Measurements from ENCODE around the gene KRT24.

Gene KRT24

DNA sequence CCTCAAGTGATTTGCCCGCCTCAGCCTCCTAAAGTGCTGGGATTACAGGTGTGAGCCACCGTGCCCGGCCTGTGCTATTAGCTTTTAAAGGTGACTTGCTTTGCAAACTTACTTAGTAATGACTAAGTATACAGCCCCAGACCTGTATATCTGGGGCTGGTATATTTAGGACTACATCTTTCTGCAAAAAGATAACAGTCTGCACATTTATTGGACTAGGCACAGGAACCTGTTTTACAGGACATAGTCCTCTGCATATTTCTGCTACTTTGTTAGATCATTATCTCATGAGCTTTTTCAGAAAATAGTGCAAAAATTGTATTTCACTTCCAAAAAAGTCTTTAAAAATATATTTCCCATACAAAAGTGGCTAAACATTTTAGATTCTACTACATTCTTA lies 1.3 kb downstream of the KRT24 start:
- Histone ChIP-seq H4K20me1 (ENCODE audit: insufficient read depth) (no peaks in the 10 kb centered on the region), H3K4me3 (IDR thresholded peaks at IDR 0.05; ENCODE audit: insufficient read depth, low read depth, low read length) (no peak overlapping the region), H3K4me1 (ENCODE audit: low read depth, poor library complexity, severe bottlenecking) (no peaks in the 10 kb centered on the region), H3K9ac (no peak overlapping the region), H3K79me2 (ENCODE audit: insufficient read depth, low read depth) (no peaks in the 10 kb centered on the region), H2AFZ (ENCODE audit: low read depth) (no peak overlapping the region), H3K4me2 (no peak overlapping the region), H3K27me3 (ENCODE audit: insufficient read depth, low read depth) (no peaks in the 10 kb centered on the region), H3K36me3 (ENCODE audit: insufficient read depth) (no peaks in the 10 kb centered on the region), H3K27ac (no peak overlapping the region)
- TF ChIP-seq, protein P1, sequence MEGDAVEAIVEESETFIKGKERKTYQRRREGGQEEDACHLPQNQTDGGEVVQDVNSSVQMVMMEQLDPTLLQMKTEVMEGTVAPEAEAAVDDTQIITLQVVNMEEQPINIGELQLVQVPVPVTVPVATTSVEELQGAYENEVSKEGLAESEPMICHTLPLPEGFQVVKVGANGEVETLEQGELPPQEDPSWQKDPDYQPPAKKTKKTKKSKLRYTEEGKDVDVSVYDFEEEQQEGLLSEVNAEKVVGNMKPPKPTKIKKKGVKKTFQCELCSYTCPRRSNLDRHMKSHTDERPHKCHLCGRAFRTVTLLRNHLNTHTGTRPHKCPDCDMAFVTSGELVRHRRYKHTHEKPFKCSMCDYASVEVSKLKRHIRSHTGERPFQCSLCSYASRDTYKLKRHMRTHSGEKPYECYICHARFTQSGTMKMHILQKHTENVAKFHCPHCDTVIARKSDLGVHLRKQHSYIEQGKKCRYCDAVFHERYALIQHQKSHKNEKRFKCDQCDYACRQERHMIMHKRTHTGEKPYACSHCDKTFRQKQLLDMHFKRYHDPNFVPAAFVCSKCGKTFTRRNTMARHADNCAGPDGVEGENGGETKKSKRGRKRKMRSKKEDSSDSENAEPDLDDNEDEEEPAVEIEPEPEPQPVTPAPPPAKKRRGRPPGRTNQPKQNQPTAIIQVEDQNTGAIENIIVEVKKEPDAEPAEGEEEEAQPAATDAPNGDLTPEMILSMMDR (conservative IDR thresholded peaks at IDR 0.05; ENCODE audit: low read depth, low read length), result no peak

GRCh38 chr17:40699853-40700252 lies 3.7 kb downstream of the KRT24 start:
- no peaks in the 10 kb centered on the region for H3K79me2 ChIP-seq (ENCODE audit: insufficient read depth, low read depth)
- no peaks in the 10 kb centered on the region for H3K27me3 ChIP-seq (ENCODE audit: insufficient read depth, low read depth)
- no peaks in the 10 kb centered on the region for H3K4me1 ChIP-seq (ENCODE audit: low read depth, poor library complexity, severe bottlenecking)
- no peak overlapping the region for H3K4me2 ChIP-seq
- H4K20me1 ChIP-seq (ENCODE audit: insufficient read depth), result no peaks in the 10 kb centered on the region
- TF ChIP-seq, protein P1 (conservative IDR thresholded peaks at IDR 0.05; ENCODE audit: low read depth, low read length), result no peak
- no peak overlapping the region for H2AFZ ChIP-seq (ENCODE audit: low read depth)
- H3K9ac ChIP-seq, result no peak overlapping the region
- H3K36me3 ChIP-seq (ENCODE audit: insufficient read depth), result no peaks in the 10 kb centered on the region
- H3K4me3 ChIP-seq (IDR thresholded peaks at IDR 0.05; ENCODE audit: insufficient read depth, low read depth, low read length), result no peak overlapping the region
- H3K27ac ChIP-seq, result no peak overlapping the region

- H3K36me3 ChIP-seq (ENCODE audit: insufficient read depth), result no peaks in the 10 kb centered on the region
- H3K9ac ChIP-seq, result no peak overlapping the region
- H2AFZ ChIP-seq (ENCODE audit: low read depth), result no peak overlapping the region
- H4K20me1 ChIP-seq (ENCODE audit: insufficient read depth), result no peaks in the 10 kb centered on the region
- no peaks in the 10 kb centered on the region for H3K79me2 ChIP-seq (ENCODE audit: insufficient read depth, low read depth)
- H3K4me1 ChIP-seq (ENCODE audit: low read depth, poor library complexity, severe bottlenecking), result no peaks in the 10 kb centered on the region
- H3K27ac ChIP-seq, result no peak overlapping the region
- H3K4me2 ChIP-seq, result no peak overlapping the region
- no peak overlapping the region for H3K4me3 ChIP-seq (IDR thresholded peaks at IDR 0.05; ENCODE audit: insufficient read depth, low read depth, low read length)
- no peaks in the 10 kb centered on the region for H3K27me3 ChIP-seq (ENCODE audit: insufficient read depth, low read depth)
- TF ChIP-seq, protein P1 (conservative IDR thresholded peaks at IDR 0.05; ENCODE audit: low read depth, low read length), result no peak
Measured at GRCh38 chr17:40699371-40699770, 4.2 kb downstream of the KRT24 start.

GRCh38 chr17:40697297-40697696 lies 6.3 kb downstream of the KRT24 start:
- no peak overlapping the region for H3K27ac ChIP-seq
- H3K4me2 ChIP-seq, result no peak overlapping the region
- no peak overlapping the region for H3K4me3 ChIP-seq (IDR thresholded peaks at IDR 0.05; ENCODE audit: insufficient read depth, low read depth, low read length)
- TF ChIP-seq, protein P1 (conservative IDR thresholded peaks at IDR 0.05; ENCODE audit: low read depth, low read length), result no peak
- H3K36me3 ChIP-seq (ENCODE audit: insufficient read depth), result no peaks in the 10 kb centered on the region
- H3K4me1 ChIP-seq (ENCODE audit: low read depth, poor library complexity, severe bottlenecking), result no peaks in the 10 kb centered on the region
- H4K20me1 ChIP-seq (ENCODE audit: insufficient read depth), result no peaks in the 10 kb centered on the region
- no peaks in the 10 kb centered on the region for H3K79me2 ChIP-seq (ENCODE audit: insufficient read depth, low read depth)
- no peaks in the 10 kb centered on the region for H3K27me3 ChIP-seq (ENCODE audit: insufficient read depth, low read depth)
- no peak overlapping the region for H3K9ac ChIP-seq
- H2AFZ ChIP-seq (ENCODE audit: low read depth), result no peak overlapping the region

All from KMS-11 (cell line).